WTC11 (cell line): Measurements from ENCODE around the gene ELP4. TPM values are rescaled to one million over a fixed set of nuclear protein-coding genes. Genes with fewer than 3 reads are reported as not detected.
A peak's percentile ranks its signal among the peaks of the same experiment; 100 is the strongest.

ENCODE experiments used
- ATAC-seq: fragments of 200-7000 bp; cut with Tn5 transposase; 2 replicates; pipeline ENCODE4 v1.10.0; 2021; ENCODE audit warnings: mild to moderate bottlenecking, moderate library complexity
- CTCF ChIA-PET: fragments of 300-600 bp; sonication (Branson Sonifier 250); formaldehyde crosslinking; loops from one replicate; lab custom pipeline; 2021; ENCODE audit warnings: antibody characterized with exemption; lab: Charles Lee
- POLR2A ChIA-PET: fragments of 350-600 bp; sonication (Branson Sonifier 250); formaldehyde crosslinking; loops from one replicate; lab custom pipeline; 2021; ENCODE audit warnings: antibody characterized with exemption; lab: Charles Lee
- DNase-seq: peaks from one replicate; pipeline ENCODE4 v3.0.0; 2021; ENCODE audit warnings: low spot score
- H3K27ac Mint-ChIP-seq: 2 replicates; pipeline ENCODE4 v1.8.0; 2021; ENCODE audit warnings: mixed read lengths
- H3K27me3 Mint-ChIP-seq: 2 replicates; pipeline ENCODE4 v1.8.0; 2021; ENCODE audit warnings: low read depth, mild to moderate bottlenecking, moderate library complexity, mixed read lengths
- H3K36me3 Mint-ChIP-seq: 2 replicates; pipeline ENCODE4 v1.8.0; 2021; ENCODE audit warnings: mixed read lengths
- H3K4me1 Mint-ChIP-seq: 2 replicates; pipeline ENCODE4 v1.8.0; 2022; ENCODE audit warnings: mixed read lengths
- H3K4me3 Mint-ChIP-seq: 2 replicates; pipeline ENCODE4 v1.8.0; 2021; ENCODE audit warnings: mild to moderate bottlenecking, moderate library complexity, mixed read lengths
- H3K9me3 Mint-ChIP-seq: 2 replicates; pipeline ENCODE4 v1.8.0; 2021; ENCODE audit warnings: mixed read lengths
- E2F1 ChIP-seq: sonication (generic); formaldehyde crosslinking; IDR thresholded peaks from 2 replicates; pipeline ENCODE4 v1.8.0; 2022; ENCODE audit warnings: mild to moderate bottlenecking, missing genetic modification reagents
- ELF4 ChIP-seq: sonication (generic); formaldehyde crosslinking; IDR thresholded peaks from 2 replicates; pipeline ENCODE4 v1.8.1; 2022; ENCODE audit warnings: low read depth, mild to moderate bottlenecking, moderate library complexity, missing genetic modification reagents
- ERG ChIP-seq: fragments of 250-450 bp; sonication (Bioruptor Pico); IDR thresholded peaks from 2 replicates; pipeline ENCODE4 v1.8.0; 2021; ENCODE audit warnings: mild to moderate bottlenecking
- FOXP4 ChIP-seq: sonication (generic); formaldehyde crosslinking; IDR thresholded peaks from 2 replicates; pipeline ENCODE4 v1.8.0; 2022; ENCODE audit warnings: mild to moderate bottlenecking, missing genetic modification reagents
- GRHL2 ChIP-seq: fragments of 250-450 bp; sonication (Bioruptor Pico); IDR thresholded peaks from 2 replicates; pipeline ENCODE4 v1.8.0; 2022; ENCODE audit warnings: mild to moderate bottlenecking, moderate library complexity; ENCODE audit not compliant: insufficient replicate concordance, severe bottlenecking
- MAX ChIP-seq: sonication (generic); formaldehyde crosslinking; IDR thresholded peaks from 2 replicates; pipeline ENCODE4 v1.8.0; 2022; ENCODE audit warnings: mild to moderate bottlenecking, missing genetic modification reagents
- MLX ChIP-seq: sonication (generic); formaldehyde crosslinking; IDR thresholded peaks from 2 replicates; pipeline ENCODE4 v1.8.1; 2023; ENCODE audit warnings: mild to moderate bottlenecking, missing genetic modification reagents, moderate library complexity
- RORB ChIP-seq: fragments of 250-450 bp; sonication (Bioruptor Pico); IDR thresholded peaks from 2 replicates; pipeline ENCODE4 v1.9.0; 2021; ENCODE audit warnings: mild to moderate bottlenecking
- STAT6 ChIP-seq: sonication (generic); formaldehyde crosslinking; conservative IDR thresholded peaks from 2 replicates; pipeline ENCODE4 v1.8.1; 2023; ENCODE audit warnings: mild to moderate bottlenecking, low read depth, missing genetic modification reagents, moderate library complexity
- TEAD1 ChIP-seq: sonication (generic); formaldehyde crosslinking; IDR thresholded peaks from 2 replicates; pipeline ENCODE4 v1.8.0; 2022; ENCODE audit warnings: mild to moderate bottlenecking, missing genetic modification reagents
- USF2 ChIP-seq: sonication (generic); formaldehyde crosslinking; IDR thresholded peaks from 2 replicates; pipeline ENCODE4 v1.8.1; 2023; ENCODE audit warnings: mild to moderate bottlenecking, missing genetic modification reagents, moderate library complexity
- ZNF423 ChIP-seq: fragments of 250-450 bp; sonication (Bioruptor Pico); IDR thresholded peaks from 2 replicates; pipeline ENCODE4 v2.1.2; 2022; ENCODE audit warnings: mild to moderate bottlenecking, moderate library complexity
- total RNA-seq: library from RNA; stranded (reverse); gene quantifications from 3 replicates; pipeline ENCODE4 v1.2.3, GENCODE V29; 2021
- TF ChIP-seq, protein P1 (sequence below): sonication (generic); formaldehyde crosslinking; IDR thresholded peaks from 2 replicates; pipeline ENCODE4 v1.8.1; 2023; ENCODE audit warnings: mild to moderate bottlenecking, missing genetic modification reagents, borderline replicate concordance
- TF ChIP-seq, protein P2 (sequence below): sonication (generic); formaldehyde crosslinking; IDR thresholded peaks from 2 replicates; pipeline ENCODE4 v1.8.1; 2022; ENCODE audit warnings: low read depth, missing genetic modification reagents, borderline replicate concordance

Gene ELP4
- total RNA-seq, 1 experiment from 2014 or later, result 14.6 TPM

GRCh38 chr11:31813391-31814175 is 304.0 kb downstream of the ELP4 start:
- DNase-seq (peak; percentile 26), ATAC-seq (no peak)
- POLR2A ChIA-PET, result interaction anchor here (1.5 kb wide), 1 partner anchor 10 kb away, joined by 5 read pairs; no protein-coding TSS in a partner anchor
- Mint-ChIP-seq H3K36me3 (no peaks in the 10 kb centered on the region), H3K4me1 (peaks cover 61% of the 10 kb centered on the region), H3K27ac (no peak overlapping the region), H3K9me3 (no peaks in the 10 kb centered on the region), H3K27me3 (peaks cover 100% of the 10 kb centered on the region), H3K4me3 (peak overlapping the region; percentile 57)
- TF ChIP-seq FOXP4 (no peak), USF2 (CRISPR knock-in tag) (no peak), ZNF423 (CRISPR knock-in tag) (no peak), TEAD1 (no peak), STAT6 (no peak), ERG (CRISPR knock-in tag) (no peak), E2F1 (CRISPR knock-in tag) (no peak), ELF4 (CRISPR knock-in tag) (no peak), MLX (CRISPR knock-in tag) (no peak), RORB (CRISPR knock-in tag) (no peak), GRHL2 (CRISPR knock-in tag) (no peak), MAX (CRISPR knock-in tag) (no peak)
- TF ChIP-seq, protein P1, sequence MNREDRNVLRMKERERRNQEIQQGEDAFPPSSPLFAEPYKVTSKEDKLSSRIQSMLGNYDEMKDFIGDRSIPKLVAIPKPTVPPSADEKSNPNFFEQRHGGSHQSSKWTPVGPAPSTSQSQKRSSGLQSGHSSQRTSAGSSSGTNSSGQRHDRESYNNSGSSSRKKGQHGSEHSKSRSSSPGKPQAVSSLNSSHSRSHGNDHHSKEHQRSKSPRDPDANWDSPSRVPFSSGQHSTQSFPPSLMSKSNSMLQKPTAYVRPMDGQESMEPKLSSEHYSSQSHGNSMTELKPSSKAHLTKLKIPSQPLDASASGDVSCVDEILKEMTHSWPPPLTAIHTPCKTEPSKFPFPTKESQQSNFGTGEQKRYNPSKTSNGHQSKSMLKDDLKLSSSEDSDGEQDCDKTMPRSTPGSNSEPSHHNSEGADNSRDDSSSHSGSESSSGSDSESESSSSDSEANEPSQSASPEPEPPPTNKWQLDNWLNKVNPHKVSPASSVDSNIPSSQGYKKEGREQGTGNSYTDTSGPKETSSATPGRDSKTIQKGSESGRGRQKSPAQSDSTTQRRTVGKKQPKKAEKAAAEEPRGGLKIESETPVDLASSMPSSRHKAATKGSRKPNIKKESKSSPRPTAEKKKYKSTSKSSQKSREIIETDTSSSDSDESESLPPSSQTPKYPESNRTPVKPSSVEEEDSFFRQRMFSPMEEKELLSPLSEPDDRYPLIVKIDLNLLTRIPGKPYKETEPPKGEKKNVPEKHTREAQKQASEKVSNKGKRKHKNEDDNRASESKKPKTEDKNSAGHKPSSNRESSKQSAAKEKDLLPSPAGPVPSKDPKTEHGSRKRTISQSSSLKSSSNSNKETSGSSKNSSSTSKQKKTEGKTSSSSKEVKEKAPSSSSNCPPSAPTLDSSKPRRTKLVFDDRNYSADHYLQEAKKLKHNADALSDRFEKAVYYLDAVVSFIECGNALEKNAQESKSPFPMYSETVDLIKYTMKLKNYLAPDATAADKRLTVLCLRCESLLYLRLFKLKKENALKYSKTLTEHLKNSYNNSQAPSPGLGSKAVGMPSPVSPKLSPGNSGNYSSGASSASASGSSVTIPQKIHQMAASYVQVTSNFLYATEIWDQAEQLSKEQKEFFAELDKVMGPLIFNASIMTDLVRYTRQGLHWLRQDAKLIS (CRISPR knock-in tag), result no peak
- TF ChIP-seq, protein P2, sequence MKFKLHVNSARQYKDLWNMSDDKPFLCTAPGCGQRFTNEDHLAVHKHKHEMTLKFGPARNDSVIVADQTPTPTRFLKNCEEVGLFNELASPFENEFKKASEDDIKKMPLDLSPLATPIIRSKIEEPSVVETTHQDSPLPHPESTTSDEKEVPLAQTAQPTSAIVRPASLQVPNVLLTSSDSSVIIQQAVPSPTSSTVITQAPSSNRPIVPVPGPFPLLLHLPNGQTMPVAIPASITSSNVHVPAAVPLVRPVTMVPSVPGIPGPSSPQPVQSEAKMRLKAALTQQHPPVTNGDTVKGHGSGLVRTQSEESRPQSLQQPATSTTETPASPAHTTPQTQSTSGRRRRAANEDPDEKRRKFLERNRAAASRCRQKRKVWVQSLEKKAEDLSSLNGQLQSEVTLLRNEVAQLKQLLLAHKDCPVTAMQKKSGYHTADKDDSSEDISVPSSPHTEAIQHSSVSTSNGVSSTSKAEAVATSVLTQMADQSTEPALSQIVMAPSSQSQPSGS (CRISPR knock-in tag), result no peak
- CTCF ChIA-PET, result interaction anchor here (0.8 to 2.0 kb wide), 5 partner anchors 11 to 145 kb away, joined by 3 to 9 read pairs (median 5); no protein-coding TSS in a partner anchor
